ENCODE data around the gene MACIR. TPM values are rescaled to one million over a fixed set of nuclear protein-coding genes. Genes with fewer than 3 reads are reported as not detected.

MACIR gene
- total RNA-seq, 1 experiment from 2014 or later, result 23.4 TPM

DNA sequence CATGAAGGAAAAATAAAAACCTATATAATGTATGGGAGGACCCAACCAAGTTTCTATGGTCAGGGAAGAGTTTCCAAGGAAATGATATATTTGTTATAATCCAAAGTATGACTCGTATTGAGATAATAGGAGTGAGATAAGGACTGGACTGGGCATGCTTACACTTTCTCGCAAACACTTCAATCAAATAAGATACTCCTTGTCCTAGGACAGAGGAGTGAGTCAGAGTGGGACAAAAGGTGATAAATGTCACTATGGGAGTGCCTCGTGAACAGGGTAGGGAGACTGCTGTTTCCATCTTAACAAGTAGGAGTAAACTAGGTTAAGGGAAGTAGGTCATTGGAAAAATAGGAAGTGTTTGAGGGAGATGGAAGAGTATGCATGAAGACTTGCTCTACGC is 47.2 kb downstream of the MACIR start:
- TF ChIP-seq, protein P1, sequence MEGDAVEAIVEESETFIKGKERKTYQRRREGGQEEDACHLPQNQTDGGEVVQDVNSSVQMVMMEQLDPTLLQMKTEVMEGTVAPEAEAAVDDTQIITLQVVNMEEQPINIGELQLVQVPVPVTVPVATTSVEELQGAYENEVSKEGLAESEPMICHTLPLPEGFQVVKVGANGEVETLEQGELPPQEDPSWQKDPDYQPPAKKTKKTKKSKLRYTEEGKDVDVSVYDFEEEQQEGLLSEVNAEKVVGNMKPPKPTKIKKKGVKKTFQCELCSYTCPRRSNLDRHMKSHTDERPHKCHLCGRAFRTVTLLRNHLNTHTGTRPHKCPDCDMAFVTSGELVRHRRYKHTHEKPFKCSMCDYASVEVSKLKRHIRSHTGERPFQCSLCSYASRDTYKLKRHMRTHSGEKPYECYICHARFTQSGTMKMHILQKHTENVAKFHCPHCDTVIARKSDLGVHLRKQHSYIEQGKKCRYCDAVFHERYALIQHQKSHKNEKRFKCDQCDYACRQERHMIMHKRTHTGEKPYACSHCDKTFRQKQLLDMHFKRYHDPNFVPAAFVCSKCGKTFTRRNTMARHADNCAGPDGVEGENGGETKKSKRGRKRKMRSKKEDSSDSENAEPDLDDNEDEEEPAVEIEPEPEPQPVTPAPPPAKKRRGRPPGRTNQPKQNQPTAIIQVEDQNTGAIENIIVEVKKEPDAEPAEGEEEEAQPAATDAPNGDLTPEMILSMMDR (conservative IDR thresholded peaks at IDR 0.05; ENCODE audit: low read depth, low read length), result no peak
- no peak for TF ChIP-seq EZH2 (IDR thresholded peaks at IDR 0.05; ENCODE audit: borderline replicate concordance, low read depth, low read length, poor library complexity, severe bottlenecking)
- ChIA-PET CTCF (no interaction called here), POLR2A (ENCODE audit: low non-redundant PET) (no interaction called here)
- H3K4me3 ChIP-seq (ENCODE audit: low read depth, low read length, poor library complexity, severe bottlenecking), result no peak overlapping the region
- H3K4me1 ChIP-seq (ENCODE audit: insufficient read depth, low read length, poor library complexity, severe bottlenecking), result no peaks in the 10 kb centered on the region
- no peak for DNase-seq (ENCODE audit: low spot score)
- no peaks in the 10 kb centered on the region for H3K27me3 ChIP-seq (replicated peaks; ENCODE audit: insufficient read depth, low read depth, low read length, poor library complexity)
- no peaks in the 10 kb centered on the region for H3K36me3 ChIP-seq (ENCODE audit: insufficient read depth, low read length, poor library complexity, severe bottlenecking)
- H3K9me3 ChIP-seq (ENCODE audit: low read depth, low read length, poor library complexity, severe bottlenecking), result no peaks in the 10 kb centered on the region
- intact Hi-C loops (cut with micrococcal nuclease; ENCODE audit: unreplicated experiment), result no loop called here
- H3K27ac ChIP-seq (ENCODE audit: low read depth, low read length, poor library complexity, severe bottlenecking), result no peak overlapping the region
- BruUV-seq (replicated peaks), result no TSS peak

DNA sequence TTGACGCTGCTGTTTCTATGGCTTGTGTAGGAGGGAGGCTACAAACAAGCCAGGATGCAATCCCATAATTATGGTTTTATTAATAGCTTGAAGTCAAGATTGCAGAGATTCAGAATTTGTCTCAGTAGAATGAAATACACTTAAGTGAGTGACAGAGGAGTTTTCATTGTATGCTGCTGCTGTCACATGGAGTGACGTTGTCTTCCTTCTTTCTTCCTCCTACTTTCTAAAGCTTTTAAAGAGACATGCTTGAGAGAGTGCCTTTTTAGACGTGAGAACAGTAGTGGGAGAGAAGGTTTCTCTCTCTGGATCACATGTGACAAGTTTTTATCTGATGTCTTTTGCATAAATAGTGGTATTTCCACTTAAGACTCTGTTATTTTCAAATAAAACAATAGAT is 48.9 kb downstream of the MACIR start:
- no peak for DNase-seq (ENCODE audit: low spot score)
- Histone ChIP-seq H3K9me3 (ENCODE audit: low read depth, low read length, poor library complexity, severe bottlenecking) (no peaks in the 10 kb centered on the region), H3K36me3 (ENCODE audit: insufficient read depth, low read length, poor library complexity, severe bottlenecking) (no peaks in the 10 kb centered on the region), H3K27ac (ENCODE audit: low read depth, low read length, poor library complexity, severe bottlenecking) (no peak overlapping the region), H3K4me3 (ENCODE audit: low read depth, low read length, poor library complexity, severe bottlenecking) (no peak overlapping the region), H3K4me1 (ENCODE audit: insufficient read depth, low read length, poor library complexity, severe bottlenecking) (no peaks in the 10 kb centered on the region), H3K27me3 (replicated peaks; ENCODE audit: insufficient read depth, low read depth, low read length, poor library complexity) (no peaks in the 10 kb centered on the region)
- BruUV-seq (replicated peaks), result no TSS peak
- intact Hi-C loops (cut with micrococcal nuclease; ENCODE audit: unreplicated experiment), result no loop called here
- POLR2A ChIA-PET (ENCODE audit: low non-redundant PET), result no interaction called here
- no peak for TF ChIP-seq EZH2 (IDR thresholded peaks at IDR 0.05; ENCODE audit: borderline replicate concordance, low read depth, low read length, poor library complexity, severe bottlenecking)
- TF ChIP-seq, protein P1 (conservative IDR thresholded peaks at IDR 0.05; ENCODE audit: low read depth, low read length), result no peak
- CTCF ChIA-PET, result no interaction called here

DNA sequence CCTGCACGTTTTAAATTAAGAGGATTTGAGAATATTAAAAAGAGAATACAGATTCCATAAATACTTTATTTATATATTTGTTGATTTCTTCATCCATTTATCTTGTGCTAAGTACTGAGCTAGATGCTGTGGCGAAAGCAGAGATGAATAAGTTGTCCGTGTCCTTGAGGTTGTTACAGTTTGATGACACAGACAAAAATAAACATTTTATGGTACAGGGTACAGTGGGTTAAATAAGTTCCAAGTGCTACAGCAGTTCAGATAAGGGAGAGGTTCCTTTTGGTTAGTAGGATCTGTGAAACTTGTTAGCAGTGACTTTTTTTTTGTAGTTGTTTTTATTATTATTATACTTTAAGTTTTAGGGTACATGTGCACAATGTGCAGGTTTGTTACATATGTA is 50.2 kb downstream of the MACIR start:
- H3K4me3 ChIP-seq (ENCODE audit: low read depth, low read length, poor library complexity, severe bottlenecking), result no peak overlapping the region
- peaks cover 7% of the 10 kb centered on the region for H3K4me1 ChIP-seq (ENCODE audit: insufficient read depth, low read length, poor library complexity, severe bottlenecking)
- H3K36me3 ChIP-seq (ENCODE audit: insufficient read depth, low read length, poor library complexity, severe bottlenecking), result no peaks in the 10 kb centered on the region
- H3K27me3 ChIP-seq (replicated peaks; ENCODE audit: insufficient read depth, low read depth, low read length, poor library complexity), result no peaks in the 10 kb centered on the region
- no peak for DNase-seq (ENCODE audit: low spot score)
- POLR2A ChIA-PET (ENCODE audit: low non-redundant PET), result no interaction called here
- H3K9me3 ChIP-seq (ENCODE audit: low read depth, low read length, poor library complexity, severe bottlenecking), result no peaks in the 10 kb centered on the region
- TF ChIP-seq, protein P1 (conservative IDR thresholded peaks at IDR 0.05; ENCODE audit: low read depth, low read length), result no peak
- no peak for TF ChIP-seq EZH2 (IDR thresholded peaks at IDR 0.05; ENCODE audit: borderline replicate concordance, low read depth, low read length, poor library complexity, severe bottlenecking)
- no TSS peak for BruUV-seq (replicated peaks)
- CTCF ChIA-PET, result no interaction called here
- no peak overlapping the region for H3K27ac ChIP-seq (ENCODE audit: low read depth, low read length, poor library complexity, severe bottlenecking)
- intact Hi-C loops (cut with micrococcal nuclease; ENCODE audit: unreplicated experiment), result no loop called here

Measured in A673 (cell line).